GM12892 (cell line): ENCODE measurements around the gene TM4SF18.

Experiments used
- POLR2A ChIP-seq: IDR thresholded peaks from 2 replicates; pipeline ENCODE4 v1.6.1; 2011; ENCODE audit warnings: low read depth, low read length, control low read depth
- POLR2AphosphoS5 ChIP-seq: IDR thresholded peaks from 2 replicates; pipeline ENCODE4 v1.6.1; 2011; ENCODE audit warnings: low read depth, low read length, control low read depth
- TAF1 ChIP-seq: IDR thresholded peaks from 2 replicates; pipeline ENCODE4 v1.6.1; 2011; ENCODE audit warnings: low read depth, mild to moderate bottlenecking, control low read depth, low read length, borderline replicate concordance

GRCh38 chr3:149325581-149325980 is 7.9 kb downstream of the TM4SF18 start:
- TF ChIP-seq POLR2A (no peak), POLR2AphosphoS5 (no peak), TAF1 (no peak)
